Measurements from ENCODE around the gene SLC44A1. TPM values are rescaled to one million over a fixed set of nuclear protein-coding genes. Genes with fewer than 3 reads are reported as not detected.

Gene SLC44A1
- total and polyA plus RNA-seq, 2 of the 13 experiments (the other 11 are each of a cell fraction or from before 2014, with no cell fraction given) = 21.4 to 40.8 TPM

DNA sequence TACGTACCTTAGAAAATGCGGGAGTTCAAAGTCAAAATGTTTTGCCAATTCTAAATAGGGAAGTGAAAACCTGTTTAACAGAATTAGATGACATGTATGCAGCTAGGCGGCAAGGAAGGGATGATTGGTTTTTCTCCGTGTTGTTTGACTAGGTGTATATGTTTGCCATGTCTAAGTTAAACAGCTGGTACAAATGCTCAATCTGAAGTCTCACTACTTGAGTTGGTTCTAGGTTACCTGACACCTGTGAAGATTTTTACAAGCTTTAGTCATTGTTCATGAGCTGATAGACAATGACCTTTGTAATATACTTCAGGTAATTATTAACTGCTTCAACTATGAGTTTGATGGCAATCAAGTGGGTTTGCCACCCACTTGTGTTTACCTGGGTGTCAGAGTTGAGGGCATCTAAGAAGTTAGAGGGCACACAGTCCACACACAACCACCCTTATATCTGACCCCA is 74.3 kb downstream of the SLC44A1 start (continued):
- TF ChIP-seq, protein P1, sequence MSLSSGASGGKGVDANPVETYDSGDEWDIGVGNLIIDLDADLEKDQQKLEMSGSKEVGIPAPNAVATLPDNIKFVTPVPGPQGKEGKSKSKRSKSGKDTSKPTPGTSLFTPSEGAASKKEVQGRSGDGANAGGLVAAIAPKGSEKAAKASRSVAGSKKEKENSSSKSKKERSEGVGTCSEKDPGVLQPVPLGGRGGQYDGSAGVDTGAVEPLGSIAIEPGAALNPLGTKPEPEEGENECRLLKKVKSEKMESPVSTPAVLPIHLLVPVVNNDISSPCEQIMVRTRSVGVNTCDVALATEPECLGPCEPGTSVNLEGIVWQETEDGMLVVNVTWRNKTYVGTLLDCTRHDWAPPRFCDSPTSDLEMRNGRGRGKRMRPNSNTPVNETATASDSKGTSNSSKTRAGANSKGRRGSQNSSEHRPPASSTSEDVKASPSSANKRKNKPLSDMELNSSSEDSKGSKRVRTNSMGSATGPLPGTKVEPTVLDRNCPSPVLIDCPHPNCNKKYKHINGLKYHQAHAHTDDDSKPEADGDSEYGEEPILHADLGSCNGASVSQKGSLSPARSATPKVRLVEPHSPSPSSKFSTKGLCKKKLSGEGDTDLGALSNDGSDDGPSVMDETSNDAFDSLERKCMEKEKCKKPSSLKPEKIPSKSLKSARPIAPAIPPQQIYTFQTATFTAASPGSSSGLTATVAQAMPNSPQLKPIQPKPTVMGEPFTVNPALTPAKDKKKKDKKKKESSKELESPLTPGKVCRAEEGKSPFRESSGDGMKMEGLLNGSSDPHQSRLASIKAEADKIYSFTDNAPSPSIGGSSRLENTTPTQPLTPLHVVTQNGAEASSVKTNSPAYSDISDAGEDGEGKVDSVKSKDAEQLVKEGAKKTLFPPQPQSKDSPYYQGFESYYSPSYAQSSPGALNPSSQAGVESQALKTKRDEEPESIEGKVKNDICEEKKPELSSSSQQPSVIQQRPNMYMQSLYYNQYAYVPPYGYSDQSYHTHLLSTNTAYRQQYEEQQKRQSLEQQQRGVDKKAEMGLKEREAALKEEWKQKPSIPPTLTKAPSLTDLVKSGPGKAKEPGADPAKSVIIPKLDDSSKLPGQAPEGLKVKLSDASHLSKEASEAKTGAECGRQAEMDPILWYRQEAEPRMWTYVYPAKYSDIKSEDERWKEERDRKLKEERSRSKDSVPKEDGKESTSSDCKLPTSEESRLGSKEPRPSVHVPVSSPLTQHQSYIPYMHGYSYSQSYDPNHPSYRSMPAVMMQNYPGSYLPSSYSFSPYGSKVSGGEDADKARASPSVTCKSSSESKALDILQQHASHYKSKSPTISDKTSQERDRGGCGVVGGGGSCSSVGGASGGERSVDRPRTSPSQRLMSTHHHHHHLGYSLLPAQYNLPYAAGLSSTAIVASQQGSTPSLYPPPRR (CRISPR knock-in tag; IDR thresholded peaks at IDR 0.05; ENCODE audit: borderline replicate concordance) = 0 out of 2 replicates have a peak, but pooled peaks have one; percentile 40
- TF ChIP-seq, protein P2, sequence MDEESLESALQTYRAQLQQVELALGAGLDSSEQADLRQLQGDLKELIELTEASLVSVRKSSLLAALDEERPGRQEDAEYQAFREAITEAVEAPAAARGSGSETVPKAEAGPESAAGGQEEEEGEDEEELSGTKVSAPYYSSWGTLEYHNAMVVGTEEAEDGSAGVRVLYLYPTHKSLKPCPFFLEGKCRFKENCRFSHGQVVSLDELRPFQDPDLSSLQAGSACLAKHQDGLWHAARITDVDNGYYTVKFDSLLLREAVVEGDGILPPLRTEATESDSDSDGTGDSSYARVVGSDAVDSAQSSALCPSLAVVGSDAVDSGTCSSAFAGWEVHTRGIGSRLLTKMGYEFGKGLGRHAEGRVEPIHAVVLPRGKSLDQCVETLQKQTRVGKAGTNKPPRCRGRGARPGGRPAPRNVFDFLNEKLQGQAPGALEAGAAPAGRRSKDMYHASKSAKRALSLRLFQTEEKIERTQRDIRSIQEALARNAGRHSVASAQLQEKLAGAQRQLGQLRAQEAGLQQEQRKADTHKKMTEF (CRISPR knock-in tag; IDR thresholded peaks at IDR 0.05) = peak; percentile 39; the same call in 1 of the 2 replicates
- TF ChIP-seq SMAD9 (CRISPR knock-in tag; IDR thresholded peaks at IDR 0.05) = no peak
- no peak for TF ChIP-seq KDM5A (IDR thresholded peaks at IDR 0.05; ENCODE audit: borderline replicate concordance, low read length)
- TF ChIP-seq YEATS2 (CRISPR knock-in tag; IDR thresholded peaks at IDR 0.05; ENCODE audit: borderline replicate concordance) = no peak
- no peak for TF ChIP-seq SNAI1 (CRISPR knock-in tag; IDR thresholded peaks at IDR 0.05; ENCODE audit: borderline replicate concordance)
- peak; percentile 26; the same call in 1 of the 2 replicates for TF ChIP-seq NCOR1 (IDR thresholded peaks at IDR 0.05; ENCODE audit: borderline replicate concordance, low read length)
- no peak for TF ChIP-seq DMAP1 (CRISPR knock-in tag; IDR thresholded peaks at IDR 0.05)
- TF ChIP-seq, protein P3, sequence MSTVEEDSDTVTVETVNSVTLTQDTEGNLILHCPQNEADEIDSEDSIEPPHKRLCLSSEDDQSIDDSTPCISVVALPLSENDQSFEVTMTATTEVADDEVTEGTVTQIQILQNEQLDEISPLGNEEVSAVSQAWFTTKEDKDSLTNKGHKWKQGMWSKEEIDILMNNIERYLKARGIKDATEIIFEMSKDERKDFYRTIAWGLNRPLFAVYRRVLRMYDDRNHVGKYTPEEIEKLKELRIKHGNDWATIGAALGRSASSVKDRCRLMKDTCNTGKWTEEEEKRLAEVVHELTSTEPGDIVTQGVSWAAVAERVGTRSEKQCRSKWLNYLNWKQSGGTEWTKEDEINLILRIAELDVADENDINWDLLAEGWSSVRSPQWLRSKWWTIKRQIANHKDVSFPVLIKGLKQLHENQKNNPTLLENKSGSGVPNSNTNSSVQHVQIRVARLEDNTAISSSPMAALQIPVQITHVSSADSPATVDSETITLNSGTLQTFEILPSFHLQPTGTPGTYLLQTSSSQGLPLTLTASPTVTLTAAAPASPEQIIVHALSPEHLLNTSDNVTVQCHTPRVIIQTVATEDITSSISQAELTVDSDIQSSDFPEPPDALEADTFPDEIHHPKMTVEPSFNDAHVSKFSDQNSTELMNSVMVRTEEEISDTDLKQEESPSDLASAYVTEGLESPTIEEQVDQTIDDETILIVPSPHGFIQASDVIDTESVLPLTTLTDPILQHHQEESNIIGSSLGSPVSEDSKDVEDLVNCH (CRISPR knock-in tag; IDR thresholded peaks at IDR 0.05) = no peak
- 0 out of 2 replicates have a peak, but pooled peaks have one; percentile 28 for TF ChIP-seq HNRNPL (IDR thresholded peaks at IDR 0.05; ENCODE audit: low read depth, low read length)
- no peak for TF ChIP-seq TAF1 (CRISPR knock-in tag; IDR thresholded peaks at IDR 0.05)
- TF ChIP-seq MXI1 (IDR thresholded peaks at IDR 0.05; ENCODE audit: borderline replicate concordance, low read depth, low read length) = 0 out of 3 replicates have a peak, but pooled peaks have one; percentile 51
- TF ChIP-seq ZNF33B (CRISPR knock-in tag; IDR thresholded peaks at IDR 0.05) = no peak
- no peak for TF ChIP-seq RFX1 (IDR thresholded peaks at IDR 0.05)
- TF ChIP-seq ZNF160 (CRISPR knock-in tag; IDR thresholded peaks at IDR 0.05) = no peak
- no peak for TF ChIP-seq ZNF460 (CRISPR knock-in tag; IDR thresholded peaks at IDR 0.05; ENCODE audit: borderline replicate concordance)
- TF ChIP-seq ZNF737 (CRISPR knock-in tag; IDR thresholded peaks at IDR 0.05; ENCODE audit: borderline replicate concordance) = no peak
